Measurements from ENCODE around the gene WNK1. TPM values are rescaled to one million over a fixed set of nuclear protein-coding genes. Genes with fewer than 3 reads are reported as not detected.

WNK1 gene
- total and polyA plus RNA-seq, 7 donors = 40.7 to 272 (median 230) TPM

DNA sequence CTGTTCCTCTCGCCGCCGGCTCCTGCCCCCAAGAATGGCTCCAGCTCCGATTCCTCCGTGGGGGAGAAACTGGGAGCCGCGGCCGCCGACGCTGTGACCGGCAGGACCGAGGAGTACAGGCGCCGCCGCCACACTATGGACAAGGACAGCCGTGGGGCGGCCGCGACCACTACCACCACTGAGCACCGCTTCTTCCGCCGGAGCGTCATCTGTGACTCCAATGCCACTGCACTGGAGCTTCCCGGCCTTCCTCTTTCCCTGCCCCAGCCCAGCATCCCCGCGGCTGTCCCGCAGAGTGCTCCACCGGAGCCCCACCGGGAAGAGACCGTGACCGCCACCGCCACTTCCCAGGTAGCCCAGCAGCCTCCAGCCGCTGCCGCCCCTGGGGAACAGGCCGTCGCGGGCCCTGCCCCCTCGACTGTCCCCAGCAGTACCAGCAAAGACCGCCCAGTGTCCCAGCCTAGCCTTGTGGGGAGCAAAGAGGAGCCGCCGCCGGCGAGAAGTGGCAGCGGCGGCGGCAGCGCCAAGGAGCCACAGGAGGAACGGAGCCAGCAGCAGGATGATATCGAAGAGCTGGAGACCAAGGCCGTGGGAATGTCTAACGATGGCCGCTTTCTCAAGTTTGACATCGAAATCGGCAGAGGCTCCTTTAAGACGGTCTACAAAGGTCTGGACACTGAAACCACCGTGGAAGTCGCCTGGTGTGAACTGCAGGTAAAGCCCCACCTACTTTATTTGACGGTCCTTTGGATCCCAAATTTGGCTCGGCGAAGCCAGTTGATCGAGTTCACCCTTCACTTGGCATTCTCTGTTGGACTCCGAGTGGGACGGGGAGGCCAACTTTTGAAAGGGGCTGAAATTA, 1.5 kb downstream of the WNK1 start:
- ATAC-seq (peak; percentile 10 to 41 (median 24)), DNase-seq (peak; percentile 55 to 83)
- 0 to 2% (median 0%) methylated on average over 52 to 63 of the region's 63 CpGs for WGBS, 3 donors
- intact Hi-C loops (cut with DNase I) = loop anchor here (2.0 to 10.0 kb wide), 5 partner anchors 37 to 191 kb away; partner anchors contain the start of gene RAD52 (in 1 of the 2)
- H3K9me3 ChIP-seq = no peaks in the 10 kb centered on the region
- H3K27ac ChIP-seq = peak overlapping the region; percentile 95
- no peaks in the 10 kb centered on the region for H3K27me3 ChIP-seq (ENCODE audit: insufficient read depth in 3 of 3, low read length in 2 of 3)
- peak overlapping the region; percentile 96 for H3K4me3 ChIP-seq
- TF ChIP-seq, protein P1, sequence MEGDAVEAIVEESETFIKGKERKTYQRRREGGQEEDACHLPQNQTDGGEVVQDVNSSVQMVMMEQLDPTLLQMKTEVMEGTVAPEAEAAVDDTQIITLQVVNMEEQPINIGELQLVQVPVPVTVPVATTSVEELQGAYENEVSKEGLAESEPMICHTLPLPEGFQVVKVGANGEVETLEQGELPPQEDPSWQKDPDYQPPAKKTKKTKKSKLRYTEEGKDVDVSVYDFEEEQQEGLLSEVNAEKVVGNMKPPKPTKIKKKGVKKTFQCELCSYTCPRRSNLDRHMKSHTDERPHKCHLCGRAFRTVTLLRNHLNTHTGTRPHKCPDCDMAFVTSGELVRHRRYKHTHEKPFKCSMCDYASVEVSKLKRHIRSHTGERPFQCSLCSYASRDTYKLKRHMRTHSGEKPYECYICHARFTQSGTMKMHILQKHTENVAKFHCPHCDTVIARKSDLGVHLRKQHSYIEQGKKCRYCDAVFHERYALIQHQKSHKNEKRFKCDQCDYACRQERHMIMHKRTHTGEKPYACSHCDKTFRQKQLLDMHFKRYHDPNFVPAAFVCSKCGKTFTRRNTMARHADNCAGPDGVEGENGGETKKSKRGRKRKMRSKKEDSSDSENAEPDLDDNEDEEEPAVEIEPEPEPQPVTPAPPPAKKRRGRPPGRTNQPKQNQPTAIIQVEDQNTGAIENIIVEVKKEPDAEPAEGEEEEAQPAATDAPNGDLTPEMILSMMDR (IDR thresholded peaks at IDR 0.05) = peak; percentile 15
- peaks cover 43% of the 10 kb centered on the region for H3K4me1 ChIP-seq
- H3K36me3 ChIP-seq (ENCODE audit: insufficient read depth in 1 of 2, low read depth in 1 of 2) = no peaks in the 10 kb centered on the region

DNA sequence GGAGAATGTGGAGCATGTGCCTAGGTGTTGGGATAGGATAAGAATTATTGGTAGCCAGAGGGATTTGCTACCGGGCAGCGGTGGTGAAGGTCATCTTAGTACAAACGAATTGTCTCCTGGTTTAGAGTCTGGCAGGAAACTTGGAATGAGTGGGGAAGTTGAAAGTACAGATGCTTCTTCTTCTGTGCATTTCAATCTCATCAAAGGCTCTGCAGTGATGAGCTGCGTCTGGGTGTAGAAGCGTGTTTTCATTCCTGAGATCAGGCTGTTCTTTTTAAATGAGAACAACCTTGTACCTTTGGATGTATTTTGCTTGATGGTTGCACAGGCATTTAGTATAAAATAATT, 2.1 kb downstream of the WNK1 start:
- Histone ChIP-seq H3K36me3 (ENCODE audit: insufficient read depth in 1 of 2, low read depth in 1 of 2) (no peaks in the 10 kb centered on the region), H3K27me3 (ENCODE audit: insufficient read depth in 3 of 3, low read length in 2 of 3) (no peaks in the 10 kb centered on the region), H3K9me3 (no peaks in the 10 kb centered on the region), H3K27ac (peak overlapping the region; percentile 95), H3K4me1 (peaks cover 49% of the 10 kb centered on the region), H3K4me3 (peak overlapping the region; percentile 96)
- TF ChIP-seq, protein P1 (IDR thresholded peaks at IDR 0.05) = no peak
- WGBS, 3 donors = 1% methylated on average over 5 of the region's 5 CpGs
- intact Hi-C loops (cut with DNase I) = loop anchor here (5.0 to 10.0 kb wide), 4 partner anchors 37 to 190 kb away; partner anchors contain the start of gene RAD52 (in 1 of the 2)
- no peak for ATAC-seq
- DNase-seq = no peak

DNA sequence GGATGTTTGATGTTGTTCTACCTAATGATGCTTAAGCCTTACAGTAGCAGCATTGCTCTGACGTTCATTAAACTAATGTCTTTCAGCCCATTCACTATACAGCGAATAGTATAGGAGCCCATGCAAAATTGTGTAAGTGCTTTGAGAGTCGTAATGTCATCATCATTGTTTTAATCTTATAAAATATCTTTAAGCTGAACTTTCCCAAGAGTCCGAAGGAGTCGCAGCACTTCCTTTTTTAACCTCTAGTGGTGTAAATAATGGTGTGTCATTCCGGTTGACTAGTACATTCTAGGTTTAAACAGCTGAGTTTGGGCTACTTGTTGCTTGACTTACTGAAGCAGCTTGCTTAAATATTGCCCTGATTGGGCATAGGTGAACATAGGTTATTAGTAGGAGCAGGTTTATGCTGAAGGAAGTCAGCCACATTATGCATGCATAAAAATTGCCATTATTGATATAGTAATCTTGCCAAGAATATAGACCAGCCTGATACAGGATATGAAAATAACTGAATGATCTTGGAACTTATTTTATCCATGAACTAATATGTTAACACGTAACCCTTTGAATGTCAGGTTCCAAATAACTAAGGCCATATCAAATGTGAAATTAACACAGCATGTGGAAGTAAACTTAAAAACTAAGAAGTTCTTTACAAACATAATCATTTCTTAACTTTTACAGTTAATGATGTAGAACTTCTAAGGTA, 2.6 kb downstream of the WNK1 start:
- no peak for ATAC-seq

DNA sequence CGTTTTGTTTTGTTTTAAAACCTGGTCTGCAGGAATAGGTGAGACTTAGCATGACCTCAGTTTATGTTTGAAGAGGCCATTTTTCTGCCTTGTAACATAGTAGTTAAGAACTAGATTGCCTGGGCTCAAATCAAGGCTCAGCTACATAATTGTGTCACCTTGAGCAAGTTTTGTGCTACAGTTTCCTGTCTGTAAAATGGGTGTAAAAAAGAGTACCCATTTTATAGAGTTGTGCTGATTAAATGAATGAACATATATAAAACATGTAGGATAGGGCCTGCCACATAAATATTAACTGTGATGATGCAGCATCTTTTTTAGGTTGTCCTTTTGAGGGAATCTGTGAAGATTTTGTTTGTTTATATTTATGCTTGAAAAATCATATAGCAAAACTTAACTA, 7.2 kb downstream of the WNK1 start:
- Histone ChIP-seq H3K27ac (no peak overlapping the region), H3K9me3 (no peaks in the 10 kb centered on the region), H3K4me1 (peaks cover 67% of the 10 kb centered on the region), H3K36me3 (ENCODE audit: insufficient read depth in 1 of 2, low read depth in 1 of 2) (no peaks in the 10 kb centered on the region), H3K4me3 (no peak overlapping the region), H3K27me3 (ENCODE audit: insufficient read depth in 3 of 3, low read length in 2 of 3) (no peaks in the 10 kb centered on the region)
- intact Hi-C loops (cut with DNase I) = loop anchor here in 1 of 2 donors (5.0 to 10.0 kb wide), 2 partner anchors 53 to 185 kb away; partner anchors contain the start of gene RAD52
- WGBS, 3 donors = 75 to 87% (median 87%) methylated on average over 1 of the region's 1 CpG
- DNase-seq (no peak), ATAC-seq (no peak)
- TF ChIP-seq, protein P1 (IDR thresholded peaks at IDR 0.05) = no peak

More for the DNA sequence above, 2.6 kb downstream of the WNK1 start:
- Histone ChIP-seq H3K4me1 (peaks cover 54% of the 10 kb centered on the region), H3K4me3 (peak overlapping the region; percentile 96), H3K36me3 (ENCODE audit: insufficient read depth in 1 of 2, low read depth in 1 of 2) (no peaks in the 10 kb centered on the region), H3K9me3 (no peaks in the 10 kb centered on the region), H3K27ac (peak overlapping the region; percentile 95), H3K27me3 (ENCODE audit: insufficient read depth in 3 of 3, low read length in 2 of 3) (no peaks in the 10 kb centered on the region)
- TF ChIP-seq, protein P1 (IDR thresholded peaks at IDR 0.05) = peak; percentile 54
- intact Hi-C loops (cut with DNase I) = loop anchor here (5.0 to 10.0 kb wide), 4 partner anchors 38 to 190 kb away; partner anchors contain the start of gene RAD52 (in 1 of the 2)
- DNase-seq = no peak
- WGBS, 3 donors = 1 to 4% (median 2%) methylated on average over 7 of the region's 7 CpGs
